HG03097 (cell line): ENCODE measurements around the gene CD46.

Source experiments
- ATAC-seq: cut with Tn5 transposase; IDR thresholded peaks from one replicate; pipeline ENCODE4 v1.9.1; 2021; ENCODE audit not compliant: unreplicated experiment, low FRiP score

Gene CD46

GRCh38 chr1:207793327-207793726 is 41.5 kb downstream of the CD46 start:
- no peak for ATAC-seq

GRCh38 chr1:207794861-207795260 is 43.0 kb downstream of the CD46 start:
- ATAC-seq, result no peak

DNA sequence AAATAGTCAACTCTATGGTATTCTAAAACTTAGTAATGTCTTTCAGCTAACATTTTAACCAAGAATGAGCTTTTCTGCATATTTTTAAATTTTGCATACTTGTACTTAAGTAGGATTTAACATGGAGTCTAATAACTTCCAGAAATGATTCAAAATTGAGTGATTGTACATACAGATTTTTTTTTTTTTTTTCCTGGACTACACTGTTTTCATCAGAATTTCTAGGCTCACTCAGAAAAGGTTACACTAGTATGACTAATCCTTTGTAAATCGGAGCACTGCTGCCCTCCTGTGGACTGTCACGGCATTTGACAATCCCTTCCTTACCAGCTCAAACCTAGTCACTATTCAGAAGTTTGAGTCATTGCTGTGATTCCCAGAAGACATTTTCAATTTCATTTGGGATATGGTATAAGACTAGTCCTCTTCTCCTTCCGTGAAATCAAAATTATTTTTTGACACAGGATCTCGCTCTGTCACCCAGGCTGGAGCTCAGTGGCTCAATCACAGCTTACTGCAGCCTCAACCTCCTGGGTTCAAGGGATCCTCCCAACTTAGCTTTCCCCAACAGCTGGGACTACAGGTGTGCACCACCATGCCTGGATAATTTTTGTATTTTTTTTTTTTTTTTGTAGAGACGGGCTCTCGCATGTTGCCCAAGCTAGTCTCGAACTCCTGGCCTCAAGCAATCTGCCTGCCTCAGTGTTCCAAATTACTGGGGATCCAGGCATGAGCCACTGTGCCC is 45.5 kb downstream of the CD46 start:
- peak; percentile 66 for ATAC-seq

GRCh38 chr1:207798847-207799246 is 47.0 kb downstream of the CD46 start:
- no peak for ATAC-seq

DNA sequence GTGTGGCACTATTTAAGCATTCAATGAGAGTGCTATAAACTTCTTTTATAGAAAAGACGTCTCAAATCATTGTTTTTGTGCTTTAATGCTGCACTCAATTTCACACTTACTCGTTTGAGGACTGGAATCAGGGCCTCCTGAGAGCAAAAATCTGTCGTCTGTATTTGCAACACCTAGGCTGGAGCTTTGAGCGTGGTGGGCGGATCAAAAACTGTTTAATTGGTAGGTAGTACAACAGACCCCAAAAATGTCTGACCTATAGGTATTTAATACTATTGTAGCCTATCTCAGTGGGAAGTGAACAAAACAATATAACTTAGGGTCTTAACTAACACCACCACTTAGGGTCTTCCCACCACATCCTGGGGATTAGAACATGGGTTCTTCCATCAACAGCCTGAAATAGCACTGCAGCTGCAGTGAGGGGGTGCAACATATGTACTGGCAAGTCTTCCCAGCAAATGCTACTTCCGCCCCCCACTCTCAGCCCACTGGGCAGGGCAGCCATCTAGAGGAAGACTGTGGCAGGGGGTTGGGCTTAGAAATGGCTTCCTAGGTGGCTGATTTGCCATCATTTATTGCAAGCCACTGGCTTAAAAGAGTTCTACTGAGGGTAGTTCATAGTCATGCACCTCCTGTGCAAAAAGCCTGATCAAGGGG is 48.3 kb downstream of the CD46 start:
- ATAC-seq, result no peak

GRCh38 chr1:207801819-207802218 is 50.0 kb downstream of the CD46 start:
- no peak for ATAC-seq

- no peak for ATAC-seq
Observed at GRCh38 chr1:207803678-207804077, 51.8 kb downstream of the CD46 start.

- no peak for ATAC-seq
Observed at GRCh38 chr1:207804721-207805468, 53.0 kb downstream of the CD46 start.

- no peak for ATAC-seq
Observed at GRCh38 chr1:207805841-207806421, 54.1 kb downstream of the CD46 start.

DNA sequence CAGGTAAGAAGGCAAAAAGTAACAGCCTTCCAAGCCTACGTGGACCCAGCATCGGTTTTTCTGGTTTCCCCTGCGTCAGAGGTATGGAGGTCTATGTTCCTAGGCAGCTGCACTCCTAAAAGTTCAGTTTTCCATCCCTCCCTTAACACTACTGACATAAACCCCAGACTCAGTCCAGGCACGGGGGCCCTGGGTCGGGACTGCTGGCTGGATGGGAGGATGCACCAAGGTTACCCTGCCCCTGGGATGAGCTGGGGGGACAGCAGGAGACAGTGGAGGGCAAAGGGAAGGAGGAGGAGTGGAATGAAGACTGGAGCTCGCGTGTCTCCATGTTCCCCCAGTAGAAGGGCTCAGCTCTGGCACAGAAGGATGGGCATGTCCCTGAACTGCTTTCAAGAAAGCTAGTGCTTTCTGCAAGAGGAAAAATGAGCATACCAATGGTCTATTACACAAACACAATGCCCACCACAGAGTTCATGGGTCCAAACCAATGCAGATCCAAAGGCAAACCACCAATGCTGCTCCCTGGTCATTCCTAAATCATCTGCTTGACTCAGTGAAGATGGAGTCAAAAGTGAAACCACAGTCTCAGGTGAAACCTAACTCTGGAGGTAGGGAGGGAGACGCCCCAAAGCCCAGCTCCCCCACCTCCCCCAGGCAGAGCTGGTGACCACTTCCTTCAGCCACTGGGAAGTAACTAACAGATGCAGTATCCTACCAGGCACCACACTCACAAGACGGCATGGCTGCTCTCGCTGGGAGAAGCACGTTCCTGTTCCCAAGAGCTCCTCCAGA is 54.9 kb downstream of the CD46 start:
- no peak for ATAC-seq

- ATAC-seq, result no peak
Observed at GRCh38 chr1:207807326-207807689, 55.5 kb downstream of the CD46 start.

GRCh38 chr1:207807690-207808321 is 56.0 kb downstream of the CD46 start:
- ATAC-seq, result no peak

DNA sequence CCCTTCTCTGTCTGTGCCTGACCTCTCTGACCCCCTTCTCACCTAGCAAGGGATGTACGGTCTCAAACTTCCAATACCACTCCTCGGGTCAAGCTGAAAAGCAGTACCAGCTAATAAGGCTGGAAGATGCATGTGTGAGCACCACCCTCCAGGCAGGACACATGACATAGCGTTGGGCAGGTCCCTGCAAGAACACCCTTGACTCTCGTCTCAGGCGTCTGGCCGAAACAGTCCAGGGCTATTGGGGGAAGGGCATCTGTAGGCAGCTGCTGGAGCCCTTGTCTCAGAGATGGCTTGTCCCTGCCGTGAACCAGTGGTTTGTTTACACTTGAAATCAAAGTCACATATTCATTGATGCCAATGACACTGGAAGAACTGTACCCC is 56.5 kb downstream of the CD46 start:
- ATAC-seq, result no peak

DNA sequence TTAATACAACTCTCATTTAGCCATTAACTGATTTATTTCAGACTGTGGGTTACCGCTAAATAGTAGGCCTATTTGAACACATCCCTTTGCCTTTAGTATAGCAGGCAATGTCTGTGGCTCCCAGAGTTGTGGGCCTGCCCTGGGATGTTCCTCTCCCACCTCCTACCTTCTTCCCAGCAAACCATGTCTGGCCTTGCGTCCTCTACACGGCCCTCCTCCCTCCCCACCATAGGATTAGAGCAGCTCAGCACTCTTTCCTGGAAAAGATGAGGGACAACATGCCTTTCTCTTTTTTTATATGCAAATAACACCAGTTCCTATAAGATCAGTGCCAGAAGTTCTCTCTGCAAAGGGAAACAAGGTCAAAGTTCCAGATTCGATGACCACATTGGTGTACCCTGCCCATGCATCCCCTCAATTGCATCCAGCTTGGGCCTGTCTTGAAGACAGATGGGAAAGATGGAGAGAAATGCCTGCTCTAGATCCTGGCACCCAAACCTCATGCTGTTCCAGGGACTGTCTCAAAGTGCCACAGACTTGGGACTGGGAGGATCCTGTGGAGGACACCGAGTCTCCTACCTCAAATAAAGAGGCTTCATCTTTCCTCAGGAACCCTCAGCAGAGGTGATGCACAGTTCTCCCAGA is 57.2 kb downstream of the CD46 start:
- ATAC-seq, result no peak

- ATAC-seq, result no peak
Observed at GRCh38 chr1:207810173-207810572, 58.3 kb downstream of the CD46 start.

GRCh38 chr1:207810606-207811295 is 58.9 kb downstream of the CD46 start:
- ATAC-seq, result no peak

DNA sequence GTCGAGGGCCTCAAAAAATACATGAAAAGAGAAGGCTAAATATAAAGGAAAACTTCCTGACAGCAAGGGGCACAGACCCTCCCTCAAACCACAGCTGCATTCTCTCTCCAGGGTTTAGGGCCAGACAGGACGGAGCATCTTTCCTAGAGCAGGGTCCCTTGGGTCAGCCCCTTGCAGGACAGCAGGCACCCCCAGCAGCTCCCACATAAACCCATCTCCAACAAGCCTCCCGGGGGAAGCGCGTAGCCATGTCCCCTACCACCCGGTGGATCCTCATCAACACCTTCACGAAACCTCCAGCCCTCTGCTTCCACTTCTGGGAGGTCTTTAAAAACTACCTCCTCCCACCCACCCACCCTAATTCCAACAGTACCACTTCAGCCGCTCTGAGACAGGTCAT is 59.5 kb downstream of the CD46 start:
- no peak for ATAC-seq

DNA sequence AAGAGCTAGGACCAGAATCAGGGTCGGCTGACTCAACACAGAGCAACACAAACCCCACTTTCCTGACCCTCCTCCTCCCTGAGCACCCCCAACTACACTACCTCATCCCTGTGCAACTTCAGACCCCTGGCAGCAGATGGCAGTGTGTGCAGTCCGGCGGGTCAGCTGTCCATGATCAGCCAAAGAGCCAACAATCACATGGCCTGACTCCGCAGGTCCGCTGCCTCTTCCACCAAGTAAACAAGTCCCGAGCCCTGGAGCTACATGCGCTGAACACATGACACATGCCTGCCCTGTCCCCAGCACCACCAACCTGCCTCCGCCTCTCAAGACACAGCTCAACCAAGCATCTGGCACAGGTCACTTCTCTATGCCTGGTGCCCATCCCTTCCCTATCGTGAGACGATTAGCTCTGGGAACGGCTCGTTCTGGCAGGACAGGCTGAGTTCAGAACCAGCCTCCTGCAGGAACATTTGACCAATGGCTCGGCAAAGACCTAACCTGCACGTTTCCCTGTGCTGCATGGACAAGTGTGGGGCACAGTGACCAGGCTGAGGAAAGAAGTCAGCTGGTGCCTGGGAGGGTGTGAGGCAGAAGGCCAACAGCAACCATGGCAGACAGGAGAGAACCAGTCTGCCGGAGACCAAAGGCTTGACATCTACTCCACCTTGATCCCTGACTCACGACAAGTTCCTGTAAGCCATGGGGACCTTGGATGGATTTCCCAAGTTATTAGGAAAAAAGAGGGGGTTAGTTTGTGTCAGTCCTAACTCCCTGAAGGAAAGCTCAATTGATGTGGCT is 60.3 kb downstream of the CD46 start:
- ATAC-seq, result no peak
